Peyer's patch (tissue), 4 donors: ENCODE results near the gene LAGE3.

Source experiments
- CTCF ChIP-seq, 6 experiments: fragments of 450-650 bp in 4 of 6; fragments of 200-600 bp in 2 of 6; sonication (generic) in 1 of 6; IDR thresholded peaks; one replicate each; pipeline ENCODE4 v1.5.1; 2017 to 2019; ENCODE audit warnings: antibody characterized with exemption in 6 of 6, mild to moderate bottlenecking in 3 of 6, moderate library complexity in 1 of 6
- POLR2A ChIP-seq, 2 donors: fragments of 450-650 bp; IDR thresholded peaks; one replicate each; pipeline ENCODE4 v1.5.1; 2017; ENCODE audit warnings: antibody characterized with exemption in 2 of 2, mild to moderate bottlenecking in 2 of 2, moderate library complexity in 2 of 2

GRCh38 chrX:154449618-154450017 is 29.5 kb downstream of the LAGE3 start:
- TF ChIP-seq CTCF (IDR thresholded peaks at IDR 0.05) (no peak), POLR2A (IDR thresholded peaks at IDR 0.05) (no peak)
